DMS79 treated with DMSO at 0.1 percent for 48 hours (cell line): Measurements from ENCODE around the gene CBLN1.
"Not testable (repeated sequence)": the region's sequence is repeated elsewhere in the genome, so short reads cannot be mapped to it uniquely, and the experiment has no call there.

Experiments
- DNase-seq: peaks from one replicate; lab custom pipeline; 2025; lab: John Stamatoyannopoulos, UW

CBLN1 gene

DNA sequence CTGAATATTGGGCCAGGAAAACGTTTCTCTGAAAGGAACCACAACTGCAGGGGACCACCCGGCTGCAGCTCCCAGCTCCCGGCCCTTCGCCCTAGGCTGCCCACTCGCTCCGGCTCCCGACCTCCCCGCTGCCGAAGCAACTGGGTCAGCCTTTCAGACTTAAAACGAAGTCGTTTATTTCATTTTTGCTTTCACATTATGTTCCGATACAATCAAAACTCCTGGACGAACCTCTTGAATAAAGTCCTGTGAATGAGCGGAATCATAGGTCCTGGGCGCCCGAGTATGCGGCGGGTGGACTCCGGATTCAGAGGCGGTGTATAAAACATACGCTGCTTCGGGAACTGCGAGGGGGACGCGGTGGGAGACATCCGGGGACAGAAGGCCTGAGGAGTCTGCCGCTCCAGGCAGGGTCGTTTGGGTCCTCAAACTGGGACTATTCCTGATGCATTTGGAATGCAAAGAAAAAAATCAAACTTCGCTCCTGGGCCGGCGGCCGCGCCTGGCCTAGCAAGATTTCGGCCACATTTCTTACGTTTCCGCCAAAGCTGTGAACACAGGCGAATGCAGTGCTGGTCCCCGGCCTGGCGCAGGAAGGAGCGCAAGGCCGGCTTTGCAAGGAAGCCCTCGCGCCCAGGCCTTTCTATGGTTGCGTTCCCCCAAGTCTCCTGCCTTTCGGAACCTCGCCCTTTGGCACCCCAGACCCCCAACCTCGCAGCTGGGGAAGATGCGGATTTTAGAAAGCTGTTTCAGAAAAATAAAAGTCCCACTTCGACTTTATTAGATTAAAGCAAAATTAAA, 3.7 kb downstream of the CBLN1 start:
- DNase-seq: no peak

DNA sequence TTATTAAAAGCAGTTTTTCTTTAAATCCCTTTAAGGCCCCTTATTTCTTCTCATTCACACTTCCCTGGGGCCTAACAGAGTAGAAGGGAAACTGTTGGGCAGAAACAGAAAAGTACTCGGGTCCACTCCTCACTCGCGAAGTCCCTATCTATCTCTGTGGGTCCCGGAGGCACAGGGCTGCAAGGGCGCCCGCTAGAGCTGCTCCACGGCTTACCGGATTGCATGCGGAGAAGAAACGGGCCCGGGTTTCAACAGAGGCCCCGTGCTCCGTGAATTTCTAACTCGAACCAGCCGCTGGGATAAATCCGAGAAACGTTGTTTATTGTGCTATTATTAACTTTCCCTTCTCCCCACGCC, 4.3 kb downstream of the CBLN1 start:
- no peak for DNase-seq

DNA sequence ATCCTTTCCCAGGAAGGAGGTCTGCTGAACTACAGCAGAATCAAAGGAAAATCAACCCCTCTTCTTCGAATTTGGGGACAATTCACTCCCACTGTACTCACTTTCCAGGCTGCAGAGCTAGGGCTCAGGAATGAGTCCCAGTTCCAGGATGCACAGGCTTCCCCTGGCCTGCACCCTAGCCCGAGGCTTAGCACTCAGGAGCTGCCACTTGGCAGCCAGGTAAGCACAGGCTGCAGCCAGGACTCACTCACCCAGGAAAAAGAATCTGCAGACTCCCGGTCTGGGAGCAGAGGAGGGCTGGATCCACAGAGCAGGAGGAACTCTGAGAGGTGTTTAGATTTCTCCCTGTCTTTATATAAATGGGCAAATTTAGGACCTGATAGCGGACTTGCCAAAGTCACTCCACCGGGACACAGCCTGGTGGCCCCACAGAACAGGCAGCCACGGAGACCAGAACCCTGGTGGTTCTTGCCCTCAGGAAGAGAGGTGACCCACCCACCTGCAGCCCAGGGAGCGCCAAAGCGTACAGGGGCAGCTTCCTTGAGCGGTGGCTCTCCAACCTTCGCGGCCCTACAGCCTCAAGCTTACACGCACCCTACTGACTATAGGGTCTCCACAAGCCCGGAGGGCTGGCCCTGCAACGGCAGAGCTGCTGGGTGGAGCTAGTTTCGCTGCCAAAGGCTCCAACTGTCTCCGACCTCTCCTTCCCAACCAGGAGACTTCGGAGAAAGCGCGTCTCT, 4.8 kb downstream of the CBLN1 start:
- DNase-seq: no peak

DNA sequence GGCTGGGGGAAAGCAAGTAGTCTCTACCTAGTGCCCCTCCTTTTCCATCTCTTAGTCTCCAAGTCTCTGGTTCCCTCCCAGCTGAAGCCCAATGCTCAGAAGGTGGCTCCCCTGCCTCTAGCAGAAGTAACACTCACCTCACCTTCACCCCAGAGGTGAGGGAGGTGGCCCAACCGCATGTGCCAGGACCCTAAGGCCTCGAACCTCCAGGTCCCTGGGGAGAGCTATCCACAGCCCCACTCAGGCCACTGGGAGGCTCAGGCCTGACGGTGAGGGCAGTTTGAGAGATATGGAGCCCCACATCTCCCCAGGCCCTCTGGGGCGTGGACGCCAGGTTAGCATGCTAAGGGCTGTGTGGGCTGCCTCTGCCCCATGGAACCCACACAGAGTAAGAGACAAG, 5.8 kb downstream of the CBLN1 start:
- no peak for DNase-seq

DNA sequence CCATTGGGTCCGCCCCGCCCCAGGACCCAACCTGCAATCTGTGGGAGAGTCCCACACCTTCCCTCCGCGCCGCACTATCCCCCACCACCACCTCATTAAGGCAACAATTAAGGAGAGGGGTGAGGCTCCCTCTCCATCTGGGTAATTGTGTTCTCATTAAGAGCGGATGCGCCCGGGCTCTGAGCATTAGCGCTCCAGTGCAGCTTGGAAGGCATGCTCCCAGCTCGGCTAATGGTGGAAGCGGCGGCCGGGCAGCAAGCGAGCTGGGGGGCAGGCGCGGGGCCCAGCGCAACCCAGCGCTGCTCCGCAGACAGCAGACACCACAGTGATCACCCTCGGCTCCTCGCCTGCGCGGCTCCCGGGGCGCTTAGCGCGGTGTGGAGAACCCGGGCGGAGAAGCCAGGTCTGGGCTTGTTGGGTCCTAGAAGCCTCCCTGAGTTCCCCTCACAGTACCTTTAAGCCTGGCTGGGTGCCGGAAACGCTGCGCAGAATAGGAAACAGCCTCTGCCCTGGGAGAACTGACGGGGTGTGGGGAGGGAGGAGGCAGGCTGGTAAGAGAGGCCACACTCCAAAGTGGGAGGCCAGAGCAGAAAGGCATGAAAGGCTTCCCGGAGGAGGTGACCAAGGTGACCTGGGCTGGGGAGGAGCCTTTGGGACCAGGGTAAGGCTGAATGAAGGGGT, 6.4 kb downstream of the CBLN1 start:
- no peak for DNase-seq

DNA sequence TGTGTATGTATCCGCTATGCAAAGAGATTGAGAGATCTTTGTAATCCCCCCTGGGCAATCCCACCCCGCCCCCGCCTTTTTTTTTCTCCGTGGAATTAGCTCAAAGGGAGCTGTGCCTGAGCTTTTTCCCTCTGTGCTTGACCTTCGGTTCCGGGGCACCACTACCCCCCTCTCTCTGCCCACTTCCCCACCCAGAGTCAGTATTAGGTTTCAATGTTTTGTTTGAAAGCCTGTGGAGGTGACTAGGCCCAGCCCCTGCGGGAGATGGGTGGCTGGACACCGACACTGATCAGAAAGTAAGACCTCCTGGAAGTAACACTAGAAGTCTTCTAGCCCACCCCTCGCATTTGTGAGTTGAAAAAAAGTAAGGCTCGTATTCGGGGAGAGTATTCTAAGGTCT, 7.0 kb downstream of the CBLN1 start:
- DNase-seq: no peak

DNA sequence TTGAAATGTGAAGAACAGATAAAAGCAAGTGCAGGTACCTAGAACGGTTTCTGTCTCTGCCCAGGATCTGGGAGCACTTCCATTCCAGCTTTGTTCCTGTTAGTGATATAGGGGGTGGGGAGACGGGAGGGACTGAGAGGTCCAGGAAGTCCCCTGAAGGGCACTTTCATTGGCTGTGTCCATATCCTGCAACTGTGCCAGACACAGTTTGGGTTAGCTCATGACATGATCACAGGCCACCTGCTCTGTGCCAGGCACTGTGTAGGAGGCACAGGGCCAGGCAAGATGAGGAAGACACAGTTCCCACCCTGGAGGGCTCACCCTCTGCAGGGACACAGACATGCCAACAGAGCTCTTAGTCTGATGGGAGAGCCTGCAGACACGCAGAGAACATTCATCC, 7.9 kb downstream of the CBLN1 start:
- DNase-seq: no peak

DNA sequence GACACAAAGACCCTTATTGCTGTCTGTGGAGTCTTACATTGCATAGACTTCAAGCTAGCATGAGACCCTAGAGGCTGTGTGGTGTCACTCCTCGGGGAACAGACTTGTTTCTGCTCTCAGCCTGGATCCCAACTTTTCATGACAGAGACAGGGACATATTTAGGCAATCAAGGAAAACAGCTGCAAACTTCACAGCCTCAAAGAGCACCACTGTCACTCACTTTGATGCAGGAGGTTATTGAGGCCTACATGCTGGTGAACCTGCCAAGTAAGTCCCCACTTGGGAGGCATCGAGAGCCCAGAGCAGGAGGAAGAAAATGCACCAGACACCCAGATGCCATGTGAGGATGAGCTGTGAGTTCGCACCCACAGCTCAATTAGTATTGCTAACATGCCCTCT, 10.3 kb downstream of the CBLN1 start:
- DNase-seq: no peak

DNA sequence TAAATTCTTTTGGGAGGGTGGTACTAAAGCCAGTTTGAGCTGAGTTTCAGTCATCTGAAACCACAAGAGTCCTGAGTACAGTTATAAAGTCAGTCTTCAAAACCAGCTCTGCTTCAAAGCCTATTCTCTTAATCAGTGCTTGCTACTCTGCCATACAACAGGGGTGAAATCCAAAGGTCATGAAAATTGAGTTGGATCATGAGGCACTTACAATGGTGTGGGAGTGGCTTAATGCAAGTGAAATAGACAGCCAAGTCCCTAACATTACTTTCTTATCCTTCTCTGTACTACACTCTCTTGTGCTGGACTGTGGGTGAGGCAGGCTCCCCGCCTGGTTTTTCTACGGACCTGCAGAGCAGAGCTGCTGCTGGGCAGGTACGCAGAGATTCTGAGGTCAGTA, 12.4 kb downstream of the CBLN1 start:
- DNase-seq: no peak

DNA sequence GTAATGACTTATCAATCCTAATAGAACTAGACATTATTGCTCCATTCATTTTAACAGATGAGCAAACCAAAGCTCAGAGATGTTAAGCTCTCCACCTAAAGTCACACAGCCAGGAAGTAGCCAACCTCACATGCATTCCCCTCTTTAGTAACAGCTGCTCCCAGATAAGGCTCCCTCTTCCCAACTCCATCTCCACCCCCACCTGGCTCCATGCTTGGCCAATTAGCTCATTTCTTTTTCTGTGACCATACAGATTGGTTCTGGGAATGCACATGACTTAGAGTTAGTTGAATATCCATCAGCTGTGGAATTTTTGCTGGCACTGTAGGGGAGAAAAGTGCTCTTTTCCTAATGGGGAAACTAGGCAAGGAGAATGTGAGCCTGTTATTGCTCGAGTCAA, 13.0 kb downstream of the CBLN1 start:
- DNase-seq: no peak

DNA sequence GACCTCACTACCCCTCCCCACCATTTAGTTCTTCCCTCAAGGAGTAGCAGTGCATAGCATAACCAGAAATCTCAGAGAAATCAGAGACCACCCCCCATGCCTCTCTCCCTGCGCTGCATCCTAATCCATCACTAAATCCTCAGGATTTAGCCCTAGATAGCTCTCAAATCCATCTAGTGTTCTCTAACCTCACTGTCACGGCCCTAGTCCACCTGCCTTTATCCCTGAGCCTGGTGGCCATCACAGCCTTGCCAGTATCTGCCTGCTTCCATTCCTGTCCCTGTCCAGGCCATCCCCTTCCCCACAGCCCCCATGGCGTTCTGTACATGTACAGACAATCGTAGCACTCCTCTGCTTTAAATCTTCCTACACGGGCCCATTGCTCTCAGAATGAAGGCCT, 19.1 kb downstream of the CBLN1 start:
- DNase-seq: no peak

DNA sequence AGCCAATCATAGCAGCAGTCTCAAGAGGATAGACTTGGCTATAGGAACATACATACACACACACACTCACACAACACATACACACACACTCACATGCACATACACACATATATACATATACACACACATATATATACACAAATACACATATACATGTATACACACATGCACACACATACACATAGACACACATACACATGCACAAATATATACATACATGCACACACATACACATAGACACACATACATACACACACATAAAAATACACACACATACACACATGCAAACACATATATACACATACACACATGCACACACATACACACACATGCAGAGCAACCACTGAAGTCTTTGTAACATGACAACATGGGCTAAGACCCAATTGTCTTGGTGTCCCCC, 19.7 kb downstream of the CBLN1 start:
- no peak for DNase-seq

DNA sequence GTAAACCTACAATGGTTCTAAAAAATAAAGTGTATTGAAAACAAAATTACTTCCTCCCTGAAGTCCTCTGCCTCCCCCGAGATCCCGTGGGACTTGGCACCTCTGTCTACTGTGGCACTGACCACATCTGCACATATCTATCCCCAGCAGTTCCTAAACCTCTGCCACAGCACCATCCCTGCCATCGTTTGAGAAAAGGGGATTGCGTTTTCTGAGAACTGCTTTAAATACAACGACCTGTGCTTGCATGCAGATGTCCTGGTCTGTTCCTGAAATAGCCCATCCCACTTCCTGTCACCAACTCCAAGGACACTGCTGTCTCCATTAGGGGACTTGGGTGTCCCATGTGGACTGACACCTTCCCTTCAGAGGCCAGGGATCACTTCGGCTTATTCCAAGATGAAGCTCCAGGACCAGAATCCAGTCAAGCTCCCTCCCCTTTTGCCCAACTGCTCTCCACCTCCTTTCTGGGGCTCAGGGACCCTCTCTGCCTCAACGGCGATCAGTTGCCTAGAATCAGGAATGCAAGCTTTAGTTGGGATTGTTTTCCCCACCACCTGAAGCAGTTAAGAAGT, 20.6 kb downstream of the CBLN1 start:
- no peak for DNase-seq

DNA sequence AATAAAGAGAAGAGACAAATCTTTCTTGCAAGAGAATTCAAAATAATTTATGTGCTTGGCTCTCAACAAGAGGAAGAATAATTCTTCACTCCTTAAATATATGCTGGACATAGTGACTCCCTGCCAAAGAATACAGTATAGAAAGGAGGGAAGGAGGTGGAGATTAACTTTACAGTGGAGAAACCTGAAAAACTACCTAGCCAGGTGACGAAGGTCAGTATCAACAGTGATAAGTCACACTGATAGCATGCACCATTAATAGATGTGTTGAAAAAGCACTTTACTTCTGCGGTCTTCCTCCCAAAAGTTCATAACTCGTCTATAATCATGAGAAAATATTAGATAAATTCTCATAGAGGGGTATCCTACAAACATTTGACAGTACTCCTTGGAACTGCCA, 21.4 kb downstream of the CBLN1 start:
- DNase-seq: no peak

DNA sequence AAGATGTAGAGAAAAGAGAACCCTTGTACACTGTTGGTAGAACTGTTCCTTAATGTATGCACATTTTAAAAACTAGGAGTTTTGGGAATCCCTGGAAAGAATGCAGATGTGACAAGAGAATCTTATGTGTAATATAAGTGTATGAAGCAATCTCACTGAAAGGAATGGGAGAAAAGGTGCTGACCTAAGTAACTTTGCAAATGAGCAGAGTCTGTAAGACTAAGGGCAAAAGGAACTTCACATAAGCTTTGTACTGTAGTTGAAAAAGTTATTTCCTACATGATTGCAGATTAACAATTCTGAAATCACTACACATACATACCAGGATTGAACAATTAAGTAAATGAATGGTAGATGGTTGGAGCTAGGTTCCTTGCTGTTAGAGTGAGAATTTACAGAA, 22.3 kb downstream of the CBLN1 start:
- DNase-seq: no peak

DNA sequence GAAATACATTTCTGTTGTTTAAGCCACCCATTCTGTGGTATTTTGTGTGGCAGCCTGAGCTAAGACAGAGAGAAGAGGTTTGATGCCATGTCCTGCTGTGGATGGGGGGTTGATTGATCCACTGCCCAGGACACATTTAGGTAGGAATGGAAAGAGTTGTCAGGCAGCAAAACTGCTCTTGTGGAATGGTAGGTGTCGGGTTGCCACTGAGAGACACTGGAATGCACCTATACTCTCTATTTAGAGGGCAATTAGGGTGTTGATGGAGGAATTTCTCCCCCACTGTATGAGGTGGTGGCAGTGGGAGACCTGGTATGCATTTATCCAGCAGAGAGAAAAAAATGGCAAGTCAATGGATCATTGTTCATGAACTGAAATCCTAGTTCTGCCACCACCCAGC, 30.9 kb downstream of the CBLN1 start:
- no peak for DNase-seq

DNA sequence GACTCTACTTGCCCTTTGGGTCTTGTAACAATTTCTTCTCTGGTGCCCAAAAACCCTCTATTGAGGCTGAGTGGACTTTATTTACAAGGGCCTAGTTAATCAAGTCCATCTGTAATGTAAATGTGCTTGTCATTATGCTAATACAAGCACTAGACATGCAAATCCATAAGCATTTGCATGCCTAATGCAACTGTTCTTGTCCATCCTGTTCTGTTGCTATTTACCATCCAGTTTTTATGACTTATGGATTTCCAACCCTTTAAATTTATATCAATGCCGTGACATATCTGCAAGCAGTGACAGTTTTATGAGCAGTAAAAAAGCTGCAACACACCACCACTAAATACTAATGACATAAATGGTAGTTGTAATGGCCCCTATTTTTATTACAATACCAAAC, 33.4 kb downstream of the CBLN1 start:
- DNase-seq: no peak

DNA sequence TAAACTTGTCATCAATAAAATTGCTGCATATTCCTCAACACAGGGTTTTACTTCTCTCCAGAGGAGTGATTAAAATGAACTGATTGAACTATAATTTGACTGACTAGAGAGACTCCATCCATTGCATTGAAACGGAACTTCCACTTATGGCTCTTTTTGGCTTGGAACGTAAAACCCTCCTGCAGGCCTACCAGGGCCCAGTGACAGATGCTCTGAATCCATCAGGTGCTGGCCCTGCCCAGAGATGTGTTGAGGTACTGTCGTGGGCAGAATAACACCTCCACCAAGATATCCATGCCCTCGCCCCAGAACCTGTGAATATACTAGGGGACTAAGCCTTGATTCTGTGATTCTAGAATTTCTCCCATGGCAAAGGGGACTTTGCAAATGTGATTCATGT, 45.4 kb downstream of the CBLN1 start:
- no peak for DNase-seq

DNA sequence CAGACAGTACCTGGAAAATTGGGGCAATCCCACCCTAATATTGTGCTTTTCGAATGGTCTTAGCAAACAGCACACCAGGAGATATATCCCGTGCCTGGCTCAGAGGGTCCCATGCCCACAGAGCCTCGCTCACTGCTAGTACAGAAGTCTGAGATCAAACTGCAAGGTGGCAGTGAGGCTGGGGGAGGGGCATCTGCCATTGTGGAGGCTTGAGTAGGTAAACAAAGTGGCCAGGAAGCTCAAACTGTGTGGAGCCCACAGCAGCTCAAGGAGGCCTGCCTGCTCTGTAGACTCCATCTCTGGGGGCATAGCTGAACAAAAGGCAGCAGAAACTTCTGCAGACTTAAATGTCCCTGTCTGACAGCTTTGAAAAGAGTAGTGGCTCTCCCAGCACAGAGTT, 53.3 kb downstream of the CBLN1 start:
- DNase-seq: not testable (repeated sequence)
